K562 (cell line): Measurements from ENCODE around the gene CTDSPL2. TPM values are rescaled to one million over a fixed set of nuclear protein-coding genes. Genes with fewer than 3 reads are reported as not detected.

ENCODE experiments used
- ATAC-seq: fragments of 200-7000 bp; cut with Tn5 transposase; 3 replicates; pipeline ENCODE4 v1.9.1; 2020; ENCODE audit warnings: moderate library complexity
- BruUV-seq: library from RNA; stranded (reverse); fragments of 400-500 nt; replicated peaks from 2 replicates; lab custom pipeline; 2021; lab: Mats Ljungman, UMichigan
- CTCF ChIA-PET: fragments of 300-600 bp; formaldehyde crosslinking; extraction: SDS; loops from one replicate; lab custom pipeline; 2021; ENCODE audit warnings: low intra/inter-chr PET ratio; lab: Yijun Ruan, JAX
- POLR2A ChIA-PET: fragments of 300-600, 350-650 bp; sonication (Branson Sonifier 250); formaldehyde crosslinking; extraction: SDS; loops from one replicate; lab custom pipeline; 2021; ENCODE audit warnings: antibody characterized with exemption, inconsistent platforms; lab: Yijun Ruan, JAX
- DNase-seq, 4 experiments: peaks; one replicate each; pipeline versions ENCODE4 v3.0.0 to v3.0.0-alpha.2; 2011 to 2018; ENCODE audit warnings: low spot score in 3 of 4, mixed read lengths in 3 of 4; ENCODE audit errors: extremely low read depth in 1 of 4
- FAIRE-seq: peaks from 2 replicates; lab custom pipeline; 2011; peaks lifted over from hg19 to GRCh38; lab: Jason Lieb, UNC
- H2AFZ ChIP-seq: 2 replicates; pipeline ENCODE4 v1.6.0; 2011; ENCODE audit warnings: low read depth, low read length, control low read depth, inconsistent platforms
- H3K27ac ChIP-seq: fragments of 200-600 bp; 3 replicates; pipeline ENCODE4 v1.8.0; 2011; ENCODE audit warnings: low read depth, mild to moderate bottlenecking, control low read depth, inconsistent platforms, low read length, moderate library complexity, mixed read lengths; ENCODE audit errors: extremely low read depth
- H3K27me3 ChIP-seq, 2 experiments: fragments of 300-600 bp in 1 of 2; 2 replicates in 1 of 2; 3 replicates in 1 of 2; pipeline versions ENCODE4 v1.6.0 to v1.8.0; 2011; ENCODE audit warnings: inconsistent platforms in 2 of 2, low read length in 2 of 2, mild to moderate bottlenecking in 1 of 2, mixed read lengths in 1 of 2, moderate library complexity in 1 of 2; ENCODE audit not compliant: control insufficient read depth in 2 of 2, insufficient read depth in 2 of 2
- H3K36me3 ChIP-seq: fragments of 300-600 bp; 3 replicates; pipeline ENCODE4 v1.8.0; 2011; ENCODE audit warnings: mild to moderate bottlenecking, low read length, inconsistent platforms; ENCODE audit not compliant: control insufficient read depth, insufficient read depth
- H3K4me1 ChIP-seq, 2 experiments: fragments of 200-600 bp in 1 of 2; replicated peaks in 1 of 2; 2 replicates in 1 of 2; 3 replicates in 1 of 2; pipeline versions ENCODE4 v1.5.1 to v1.8.0; 2011; ENCODE audit warnings: inconsistent platforms in 2 of 2, low read length in 2 of 2, mild to moderate bottlenecking in 1 of 2, mixed read lengths in 1 of 2, moderate library complexity in 1 of 2; ENCODE audit not compliant: control insufficient read depth in 2 of 2, insufficient read depth in 2 of 2
- H3K4me2 ChIP-seq: 2 replicates; pipeline ENCODE4 v1.6.1; 2011; ENCODE audit warnings: low read length, control low read depth, inconsistent platforms, mixed read lengths; ENCODE audit not compliant: insufficient read depth
- H3K4me3 ChIP-seq: fragments of 200-600 bp; sonication (generic), shearing (Covaris generic); 2 replicates; pipeline ENCODE4 v1.5.1; 2016; ENCODE audit warnings: control low read depth, inconsistent platforms
- H3K79me2 ChIP-seq: fragments of 200-600 bp; 3 replicates; pipeline ENCODE4 v1.8.0; 2011; ENCODE audit warnings: low read length, inconsistent platforms; ENCODE audit not compliant: control insufficient read depth, insufficient read depth
- H3K9ac ChIP-seq, 2 experiments: 2 replicates each; pipeline versions ENCODE4 v1.6.0 to v1.6.1; 2011; ENCODE audit warnings: low read depth in 2 of 2, low read length in 2 of 2, control low read depth in 1 of 2, inconsistent platforms in 1 of 2, mild to moderate bottlenecking in 1 of 2, mixed read lengths in 1 of 2; ENCODE audit not compliant: insufficient read depth in 1 of 2
- H3K9me1 ChIP-seq: one replicate; pipeline ENCODE4 v1.6.0; 2011; ENCODE audit warnings: inconsistent platforms, mild to moderate bottlenecking, low read length, moderate library complexity; ENCODE audit not compliant: control insufficient read depth, insufficient read depth
- H3K9me3 ChIP-seq: replicated peaks from 2 replicates; pipeline ENCODE4 v1.5.1; 2011; ENCODE audit warnings: low read depth, low read length, inconsistent platforms; ENCODE audit not compliant: control insufficient read depth, insufficient read depth
- H4K20me1 ChIP-seq: replicated peaks from 2 replicates; pipeline ENCODE4 v1.6.1; 2011; ENCODE audit warnings: low read length, inconsistent platforms, mixed read lengths; ENCODE audit not compliant: control insufficient read depth, insufficient read depth
- ARNT ChIP-seq, 2 experiments: fragments of 450-650 bp; IDR thresholded peaks; 2 replicates each; pipeline ENCODE4 v1.6.1; 2016; ENCODE audit warnings: mild to moderate bottlenecking in 1 of 2
- ELF2 ChIP-seq: fragments of 250-450 bp; sonication (Bioruptor Pico); IDR thresholded peaks from 2 replicates; pipeline ENCODE4 v1.5.0; 2021; ENCODE audit warnings: mild to moderate bottlenecking
- FOSL1 ChIP-seq: fragments of 200-800 bp; sonication (Bioruptor generic); conservative IDR thresholded peaks from 2 replicates; pipeline ENCODE4 v1.6.1; 2016; ENCODE audit warnings: missing genetic modification characterization, missing compliant biosample characterization
- FOXO4 ChIP-seq: fragments of 450-650 bp; formaldehyde crosslinking; IDR thresholded peaks from 2 replicates; pipeline ENCODE4 v1.4.0; 2020; ENCODE audit warnings: mild to moderate bottlenecking, moderate library complexity
- GATAD2B ChIP-seq: fragments of 450-650 bp; IDR thresholded peaks from 2 replicates; pipeline ENCODE4 v1.6.1; 2017; ENCODE audit warnings: mild to moderate bottlenecking, borderline replicate concordance
- HDAC2 ChIP-seq: fragments of 450-650 bp; IDR thresholded peaks from 2 replicates; pipeline ENCODE4 v1.6.1; 2016; ENCODE audit warnings: mild to moderate bottlenecking
- HIVEP1 ChIP-seq: fragments of 250-450 bp; sonication (Bioruptor Pico); IDR thresholded peaks from 2 replicates; pipeline ENCODE4 v1.4.0; 2020; ENCODE audit warnings: mild to moderate bottlenecking
- IFI16 ChIP-seq: fragments of 250-450 bp; sonication (Bioruptor Pico); IDR thresholded peaks from 2 replicates; pipeline ENCODE4 v2.1.2; 2022; ENCODE audit warnings: mild to moderate bottlenecking, inconsistent platforms
- JUN ChIP-seq, 2 experiments: sonication (generic) in 1 of 2; formaldehyde crosslinking in 1 of 2; IDR thresholded peaks; 2 replicates each; pipeline versions ENCODE4 v1.6.1 to v1.8.0; 2012 to 2022; ENCODE audit warnings: borderline replicate concordance in 2 of 2, mild to moderate bottlenecking in 2 of 2, improper control_type of control experiment in 1 of 2, low read depth in 1 of 2, low read length in 1 of 2, missing genetic modification reagents in 1 of 2
- KDM4B ChIP-seq, 2 experiments: fragments of 450-650 bp in 1 of 2; sonication (generic) in 1 of 2; IDR thresholded peaks; 2 replicates each; pipeline ENCODE4 v1.6.1; 2016 to 2017; ENCODE audit warnings: borderline replicate concordance in 2 of 2, antibody characterized with exemption in 1 of 2, low read depth in 1 of 2, mild to moderate bottlenecking in 1 of 2
- KLF10 ChIP-seq: fragments of 250-450 bp; sonication (Bioruptor Pico); IDR thresholded peaks from 2 replicates; pipeline ENCODE4 v1.6.1; 2021; ENCODE audit warnings: matching md5 sums
- LCOR ChIP-seq: sonication (generic); formaldehyde crosslinking; IDR thresholded peaks from 2 replicates; pipeline ENCODE4 v1.8.0; 2022; ENCODE audit warnings: mild to moderate bottlenecking, missing genetic modification reagents
- POLR2A ChIP-seq: fragments of 450-650 bp; conservative IDR thresholded peaks from 2 replicates; pipeline ENCODE4 v1.6.1; 2016
- POLR2B ChIP-seq: fragments of 450-650 bp; IDR thresholded peaks from 2 replicates; pipeline ENCODE4 v1.6.1; 2018; ENCODE audit warnings: low read depth; ENCODE audit not compliant: partially characterized antibody
- SUPT5H ChIP-seq: fragments of 450-650 bp; IDR thresholded peaks from 2 replicates; pipeline ENCODE4 v1.6.1; 2016
- ZNF12 ChIP-seq: sonication (generic); formaldehyde crosslinking; IDR thresholded peaks from 2 replicates; pipeline ENCODE4 v1.4.0; 2020; ENCODE audit warnings: mild to moderate bottlenecking, missing genetic modification reagents
- ZNF184 ChIP-seq: sonication (generic); formaldehyde crosslinking; IDR thresholded peaks from 2 replicates; pipeline ENCODE4 v1.5.0; 2020; ENCODE audit warnings: missing genetic modification reagents
- ZNF695 ChIP-seq: fragments of 450-650 bp; formaldehyde crosslinking; IDR thresholded peaks from 2 replicates; pipeline ENCODE4 v1.4.0; 2020; ENCODE audit warnings: mild to moderate bottlenecking, moderate library complexity
- ZNF830 ChIP-seq: fragments of 250-450 bp; sonication (Bioruptor Pico); IDR thresholded peaks from 2 replicates; pipeline ENCODE4 v1.5.0; 2021; ENCODE audit warnings: mild to moderate bottlenecking
- WGBS: fragments of 100-300 bp; shearing (Covaris generic); methylation state at CpG from one replicate; pipeline ENCODE4 v1.1.6; 2016; ENCODE audit warnings: low coverage, mixed read lengths; ENCODE audit not compliant: insufficient coverage; ENCODE audit errors: missing lambda C conversion rate; 5-methylcytosine and 5-hydroxymethylcytosine counted together
- in situ Hi-C: fragments of 300-500 bp; cut with MboI; formaldehyde crosslinking; loops from 4 replicates; pipeline ENCODE4 v1.15.0; 2018; ENCODE audit warnings: inconsistent platforms, mixed read lengths
- intact Hi-C: fragments of 100-400 bp; cut with micrococcal nuclease; formaldehyde crosslinking; loops from 2 replicates; pipeline ENCODE4 v1.14.2; 2022
- polyA plus RNA-seq, 8 experiments: library from polyadenylated mRNA; depleted of rRNA in 4 of 8; stranded (reverse) in 5 of 8; unstranded in 3 of 8; fragments of >200 nt; fragmentation: Nextera tagmentation in 2 of 8; fragmentation: Illumina TruSeq in 1 of 8; extraction: Ambion mirVana in 2 of 8; extraction: Trizol in 1 of 8; gene quantifications; 2 replicates each; pipeline versions ENCODE4 v1.2.1 to v1.2.3, GENCODE V29; 2011 to 2014; ENCODE audit warnings: inconsistent platforms in 1 of 8, missing spikeins in 1 of 8
- total RNA-seq, 7 experiments: library from RNA; depleted of rRNA in 6 of 7; stranded (reverse); fragments of >200 nt in 6 of 7; fragmentation: Illumina TruSeq in 2 of 7; extraction: Trizol in 2 of 7; gene quantifications; 2 replicates each; pipeline versions ENCODE4 v1.2.1 to v1.2.3, GENCODE V29; 2011 to 2021; ENCODE audit warnings: low replicate concordance in 1 of 7
- TF ChIP-seq, protein P1 (sequence below), 2 experiments: fragments of 450-650 bp; conservative IDR thresholded peaks; 2 replicates each; pipeline ENCODE4 v1.6.1; 2017; ENCODE audit warnings: mild to moderate bottlenecking in 2 of 2, moderate library complexity in 2 of 2

Gene CTDSPL2
- total and polyA plus RNA-seq, 9 of the 15 experiments (the other 6 are each of a cell fraction or from before 2014, with no cell fraction given): 16.8 to 79.0 (median 53.1) TPM

GRCh38 chr15:44527241-44527640 is 99.8 kb downstream of the CTDSPL2 start (continued):
- TF ChIP-seq, protein P1, sequence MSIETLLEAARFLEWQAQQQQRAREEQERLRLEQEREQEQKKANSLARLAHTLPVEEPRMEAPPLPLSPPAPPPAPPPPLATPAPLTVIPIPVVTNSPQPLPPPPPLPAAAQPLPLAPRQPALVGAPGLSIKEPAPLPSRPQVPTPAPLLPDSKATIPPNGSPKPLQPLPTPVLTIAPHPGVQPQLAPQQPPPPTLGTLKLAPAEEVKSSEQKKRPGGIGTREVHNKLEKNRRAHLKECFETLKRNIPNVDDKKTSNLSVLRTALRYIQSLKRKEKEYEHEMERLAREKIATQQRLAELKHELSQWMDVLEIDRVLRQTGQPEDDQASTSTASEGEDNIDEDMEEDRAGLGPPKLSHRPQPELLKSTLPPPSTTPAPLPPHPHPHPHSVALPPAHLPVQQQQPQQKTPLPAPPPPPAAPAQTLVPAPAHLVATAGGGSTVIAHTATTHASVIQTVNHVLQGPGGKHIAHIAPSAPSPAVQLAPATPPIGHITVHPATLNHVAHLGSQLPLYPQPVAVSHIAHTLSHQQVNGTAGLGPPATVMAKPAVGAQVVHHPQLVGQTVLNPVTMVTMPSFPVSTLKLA (conservative IDR thresholded peaks at IDR 0.05): no peak
- TF ChIP-seq GATAD2B (no peak), LCOR (CRISPR knock-in tag) (no peak), ZNF695 (CRISPR knock-in tag) (no peak)

GRCh38 chr15:44529864-44530604 is 102.6 kb downstream of the CTDSPL2 start:
- in situ Hi-C loops: no loop called here
- BruUV-seq: TSS peak; percentile 22
- H4K20me1 ChIP-seq: no peaks in the 10 kb centered on the region
- peaks cover 4% of the 10 kb centered on the region; the same call in 2 of the 3 replicates for H3K79me2 ChIP-seq
- peak; percentile 34 for ATAC-seq
- H3K4me3 ChIP-seq: no peak overlapping the region
- CTCF ChIA-PET: no interaction called here
- no peak overlapping the region for H2AFZ ChIP-seq
- WGBS: 71% methylated on average over 10 of the region's 10 CpGs
- H3K9ac ChIP-seq: no peak overlapping the region
- peaks cover 32% of the 10 kb centered on the region; the same call in 1 of the 3 replicates for H3K36me3 ChIP-seq
- H3K27ac ChIP-seq: no peak overlapping the region
- H3K4me2 ChIP-seq: no peak overlapping the region
- no peaks in the 10 kb centered on the region for H3K27me3 ChIP-seq
- peaks cover 0 to 1% of the 10 kb centered on the region in 2 experiments; a peak in 1 of 5 replicates for H3K4me1 ChIP-seq
- H3K9me3 ChIP-seq: no peaks in the 10 kb centered on the region
- POLR2A ChIA-PET: interaction anchor here (0.5 to 1.0 kb wide), 4 partner anchors 9 to 157 kb away, joined by 3 to 4 read pairs (median 3); no protein-coding TSS in a partner anchor
- no peak for DNase-seq
- no peaks in the 10 kb centered on the region for H3K9me1 ChIP-seq
- FAIRE-seq: no peak
- intact Hi-C loops: loop anchor here (10.0 kb wide), 1 partner anchor 315 kb away; no protein-coding TSS in a partner anchor
- TF ChIP-seq KLF10: 0 out of 2 replicates have a peak, but pooled peaks have one; percentile 18
- no peak for TF ChIP-seq ARNT (IDR thresholded peaks at IDR 0.05)
- no peak for TF ChIP-seq IFI16 (CRISPR knock-in tag)
- no peak for TF ChIP-seq KDM4B (IDR thresholded peaks at IDR 0.05; ENCODE audit: borderline replicate concordance in 2 of 2, low read depth in 1 of 2)
- no peak for TF ChIP-seq ZNF184 (CRISPR knock-in tag)
- no peak for TF ChIP-seq ZNF12
- TF ChIP-seq FOXO4: no peak
- TF ChIP-seq ELF2 (CRISPR knock-in tag): no peak
- TF ChIP-seq HIVEP1 (CRISPR knock-in tag): no peak
- TF ChIP-seq HDAC2: no peak
- TF ChIP-seq SUPT5H: peak; percentile 56
- TF ChIP-seq POLR2B: peak; percentile 58
- TF ChIP-seq POLR2A: peak; percentile 62; the same call in 1 of the 2 replicates
- TF ChIP-seq JUN (IDR thresholded peaks at IDR 0.05; ENCODE audit: borderline replicate concordance, low read depth, low read length): no peak
- TF ChIP-seq JUN (CRISPR knock-in tag; IDR thresholded peaks at IDR 0.05; ENCODE audit: borderline replicate concordance): no peak
- TF ChIP-seq ZNF830 (CRISPR knock-in tag): no peak
- TF ChIP-seq FOSL1: no peak
